Omental fat pad (tissue), 4 donors: ENCODE results near the gene MC5R. TPM values are rescaled to one million over a fixed set of nuclear protein-coding genes. Genes with fewer than 3 reads are reported as not detected.
A peak's percentile ranks its signal among the peaks of the same experiment; 100 is the strongest.

Experiments used
- ATAC-seq: fragments of 150-250 bp; one replicate; pipeline ENCODE4 v1.9.1; 2016; ENCODE audit warnings: mild to moderate bottlenecking, moderate library complexity; ENCODE audit not compliant: low FRiP score
- DNase-seq: peaks from one replicate; pipeline ENCODE4 v3.0.0-alpha.2; 2019; ENCODE audit warnings: low spot score
- CTCF ChIP-seq, 3 donors: fragments of 450-650 bp; IDR thresholded peaks; one replicate each; pipeline ENCODE4 v1.5.1; 2016 to 2017; ENCODE audit warnings: antibody characterized with exemption in 3 of 3, mild to moderate bottlenecking in 3 of 3, moderate library complexity in 2 of 3
- total RNA-seq, 4 donors: library from RNA; depleted of rRNA; stranded (reverse); fragments of >200 nt; gene quantifications; one replicate each; pipeline ENCODE4 v1.1.0, GENCODE V29; 2016

MC5R gene
- total RNA-seq, 4 donors from 2014 or later: 0.36 to 1.2 TPM; not detected in 2

GRCh38 chr18:13810950-13811485, 12.9 kb upstream of the MC5R start:
- DNase-seq (no peak), ATAC-seq (no peak)
- no peak for TF ChIP-seq CTCF (IDR thresholded peaks at IDR 0.05)

GRCh38 chr18:13811993-13812392, 12.0 kb upstream of the MC5R start:
- DNase-seq: no peak
- TF ChIP-seq CTCF (IDR thresholded peaks at IDR 0.05): no peak
- ATAC-seq: no peak

- peak; percentile 71 for DNase-seq
- ATAC-seq: peak; percentile 91
Measured at GRCh38 chr18:13813271-13813849, 10.6 kb upstream of the MC5R start.

GRCh38 chr18:13826209-13826608, 2.3 kb downstream of the MC5R start:
- no peak for TF ChIP-seq CTCF (IDR thresholded peaks at IDR 0.05)
- ATAC-seq (no peak), DNase-seq (no peak)

More at GRCh38 chr18:13813271-13813849, 10.6 kb upstream of the MC5R start:
- TF ChIP-seq CTCF (IDR thresholded peaks at IDR 0.05): peak in 1 of 3 donors; percentile 60

- no peak for TF ChIP-seq CTCF (IDR thresholded peaks at IDR 0.05)
- ATAC-seq: no peak
- no peak for DNase-seq
Measured at GRCh38 chr18:13831864-13832508, 8.0 kb downstream of the MC5R start.

- ATAC-seq (no peak), DNase-seq (no peak)
- TF ChIP-seq CTCF (IDR thresholded peaks at IDR 0.05): no peak
Measured at GRCh38 chr18:13834496-13835015, 10.6 kb downstream of the MC5R start.
